HG02943 (cell line): ENCODE results near the gene ISL2.

Source experiments
- ATAC-seq: cut with Tn5 transposase; IDR thresholded peaks from one replicate; pipeline ENCODE4 v1.9.1; 2021; ENCODE audit warnings: mild to moderate bottlenecking, low read depth, moderate library complexity; ENCODE audit not compliant: unreplicated experiment

ISL2 gene

GRCh38 chr15:76327191-76328105 is 9.1 kb upstream of the ISL2 start:
- no peak for ATAC-seq

- no peak for ATAC-seq
Measured at GRCh38 chr15:76328106-76328696, 8.4 kb upstream of the ISL2 start.

DNA sequence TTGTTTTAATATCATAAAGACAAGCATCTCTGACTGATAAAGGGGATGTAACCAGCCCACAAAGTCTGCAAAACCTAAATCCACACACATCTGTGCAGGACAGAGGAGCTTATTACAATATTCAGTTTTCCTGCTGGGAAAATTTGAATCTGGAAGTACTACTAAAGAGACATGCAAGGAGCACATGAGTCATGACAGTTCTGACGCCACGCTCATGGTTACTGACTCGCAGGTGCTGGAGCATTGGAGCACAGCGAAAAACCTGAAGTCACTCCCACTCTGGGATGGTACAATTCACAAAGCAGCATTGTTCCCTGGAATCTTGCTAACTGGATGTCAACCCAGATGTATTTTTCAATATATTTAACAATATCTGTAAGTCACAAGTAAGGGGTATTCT is 7.6 kb upstream of the ISL2 start:
- no peak for ATAC-seq

- ATAC-seq = no peak
Measured at GRCh38 chr15:76330080-76330680, 6.4 kb upstream of the ISL2 start.

GRCh38 chr15:76332796-76333195 is 3.8 kb upstream of the ISL2 start:
- no peak for ATAC-seq

GRCh38 chr15:76333309-76333708 is 3.3 kb upstream of the ISL2 start:
- ATAC-seq = no peak

DNA sequence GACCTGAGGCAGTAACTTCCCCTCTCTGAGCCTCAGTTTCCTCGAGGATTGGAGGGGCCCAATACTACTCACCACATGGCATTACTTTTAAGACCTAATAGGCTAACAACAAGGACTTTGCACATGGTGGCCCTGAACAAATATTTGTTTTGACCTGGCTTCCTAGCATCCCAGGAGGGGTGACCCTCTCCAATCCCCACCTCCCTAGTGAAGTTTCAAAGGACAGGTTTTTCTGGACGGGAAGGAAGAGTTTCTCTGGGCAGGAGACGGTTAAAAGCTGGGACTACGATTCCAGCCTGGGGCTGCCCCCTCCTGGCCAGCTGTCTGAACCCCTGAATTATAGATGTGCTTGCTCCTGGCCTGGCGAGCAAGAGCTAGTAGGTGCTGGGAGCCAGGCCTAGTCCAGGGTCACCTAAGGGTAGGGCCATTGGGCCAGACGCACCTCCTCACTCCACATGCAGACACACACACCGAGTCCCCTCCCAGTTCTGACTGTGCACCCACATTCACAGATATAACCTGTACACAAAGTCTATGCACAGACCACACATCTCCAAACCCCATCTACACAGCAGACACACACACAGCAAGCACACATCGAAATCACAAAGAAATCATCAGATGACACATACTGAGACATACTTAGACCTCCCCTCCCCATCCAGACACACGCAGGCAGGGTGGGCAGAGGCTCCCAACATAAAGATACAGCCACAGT is 2.7 kb upstream of the ISL2 start:
- ATAC-seq = no peak

DNA sequence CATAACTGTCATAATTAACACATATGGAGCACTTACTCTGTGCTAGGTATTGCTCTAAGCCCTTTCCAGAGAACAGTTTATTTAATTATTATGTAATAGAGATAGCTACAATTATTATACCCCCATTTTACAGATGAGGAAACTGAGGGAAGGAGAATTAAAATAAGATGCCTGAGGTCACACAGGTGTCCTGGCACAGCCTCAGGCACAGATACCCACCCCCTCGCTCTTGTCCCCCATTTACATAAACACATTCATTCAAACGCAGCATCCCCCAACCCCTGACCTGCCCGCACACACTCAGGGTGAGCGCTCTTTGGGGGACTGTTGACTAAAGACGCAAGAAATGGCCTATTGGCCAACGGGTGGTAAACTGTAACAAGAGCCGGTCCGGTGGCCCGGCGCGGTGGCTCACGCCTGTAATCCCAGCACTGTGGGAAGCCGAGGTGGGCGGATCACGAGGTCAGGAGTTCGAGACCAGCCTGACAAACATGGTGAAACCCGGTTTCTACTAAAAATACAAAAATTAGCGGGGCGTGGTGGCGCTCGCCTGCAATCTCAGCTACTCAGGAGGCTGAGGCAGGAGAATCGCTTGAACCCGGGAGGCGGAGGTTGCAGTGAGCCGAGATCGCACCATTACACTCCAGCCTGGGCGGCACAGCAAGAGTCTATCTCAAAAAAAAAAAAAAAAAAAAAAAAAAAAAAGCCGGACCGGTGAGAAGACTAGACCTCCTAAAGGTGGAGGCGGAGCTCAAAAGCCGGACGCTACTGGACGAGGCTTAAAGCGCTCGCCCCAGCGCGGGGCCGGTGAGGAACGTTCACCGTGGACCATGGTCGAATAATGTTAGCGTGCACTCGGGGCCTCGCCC is 1.9 kb upstream of the ISL2 start:
- no peak for ATAC-seq

DNA sequence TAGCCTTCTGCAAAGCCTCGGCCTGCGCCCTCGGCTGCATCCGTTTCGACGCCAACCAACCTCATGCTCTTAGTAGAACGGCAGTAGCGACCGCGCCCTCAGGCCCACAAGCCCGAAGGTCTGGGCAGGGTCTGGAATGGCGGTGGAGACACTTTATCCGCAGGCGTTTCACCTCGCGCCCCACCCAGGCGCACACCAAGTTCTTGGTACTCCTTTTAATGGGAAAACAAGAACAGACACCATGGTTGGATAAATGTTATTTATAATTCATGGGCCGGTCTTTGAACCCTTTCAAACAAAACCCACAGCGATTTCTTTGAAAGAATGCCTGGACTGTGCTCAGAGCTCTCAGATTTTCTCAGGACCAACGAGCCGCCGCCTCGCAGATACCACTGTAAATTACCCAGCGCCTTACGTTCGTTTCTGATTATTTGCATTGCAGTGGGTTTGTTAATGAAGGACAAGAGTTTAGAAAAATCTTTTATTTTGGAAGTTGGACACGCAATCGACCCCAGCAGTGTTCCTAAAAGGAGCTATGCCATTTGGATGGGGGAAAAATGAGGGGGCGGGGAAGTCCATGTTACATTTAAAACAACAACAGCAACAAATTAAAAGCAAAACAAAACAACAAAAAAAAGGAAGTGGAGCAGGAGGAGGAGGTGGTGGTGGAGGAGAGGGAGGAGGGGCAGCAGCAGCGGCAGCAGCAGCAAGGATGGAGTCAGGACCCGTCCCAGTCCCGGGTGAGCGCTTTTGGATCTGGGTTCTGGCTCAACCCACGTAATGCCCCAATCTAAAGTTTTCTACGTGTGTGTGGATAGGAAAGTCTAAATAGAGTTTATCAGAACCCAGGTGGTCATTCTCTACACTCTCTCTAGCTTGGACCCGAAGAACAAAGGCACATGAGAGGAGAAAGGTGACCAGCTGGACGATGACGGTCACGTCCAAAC is 993 bp upstream of the ISL2 start:
- ATAC-seq = no peak

- no peak for ATAC-seq
Measured at GRCh38 chr15:76337059-76337695, 604 bp downstream of the ISL2 start.

DNA sequence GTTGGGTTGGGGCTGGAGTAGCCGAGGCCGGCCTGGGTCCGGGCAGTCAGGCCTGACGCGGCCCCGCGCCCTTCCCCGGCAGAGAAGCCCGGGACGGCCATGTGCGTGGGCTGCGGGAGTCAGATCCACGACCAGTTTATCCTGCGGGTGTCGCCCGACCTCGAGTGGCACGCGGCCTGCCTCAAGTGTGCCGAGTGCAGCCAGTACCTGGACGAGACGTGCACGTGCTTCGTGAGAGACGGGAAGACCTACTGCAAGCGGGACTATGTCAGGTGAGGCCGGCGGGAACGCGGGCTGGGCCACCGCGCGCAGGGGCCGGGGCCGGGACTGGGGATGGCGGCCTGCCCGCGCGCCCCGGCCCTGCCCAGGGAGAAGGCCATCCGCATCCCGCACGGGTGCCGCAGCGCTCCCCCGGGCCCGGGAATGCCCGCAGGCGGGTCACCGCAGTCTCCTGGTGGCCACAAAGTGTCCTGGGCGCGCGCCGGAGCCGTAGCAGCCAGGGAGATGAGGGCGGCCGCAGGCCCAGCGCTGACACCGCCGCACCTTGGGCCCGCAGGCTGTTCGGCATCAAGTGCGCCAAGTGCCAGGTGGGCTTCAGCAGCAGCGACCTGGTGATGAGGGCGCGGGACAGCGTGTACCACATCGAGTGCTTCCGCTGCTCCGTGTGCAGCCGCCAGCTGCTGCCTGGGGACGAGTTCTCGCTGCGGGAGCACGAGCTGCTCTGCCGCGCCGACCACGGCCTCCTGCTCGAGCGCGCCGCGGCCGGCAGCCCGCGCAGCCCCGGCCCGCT is 1.3 kb downstream of the ISL2 start:
- ATAC-seq = no peak

DNA sequence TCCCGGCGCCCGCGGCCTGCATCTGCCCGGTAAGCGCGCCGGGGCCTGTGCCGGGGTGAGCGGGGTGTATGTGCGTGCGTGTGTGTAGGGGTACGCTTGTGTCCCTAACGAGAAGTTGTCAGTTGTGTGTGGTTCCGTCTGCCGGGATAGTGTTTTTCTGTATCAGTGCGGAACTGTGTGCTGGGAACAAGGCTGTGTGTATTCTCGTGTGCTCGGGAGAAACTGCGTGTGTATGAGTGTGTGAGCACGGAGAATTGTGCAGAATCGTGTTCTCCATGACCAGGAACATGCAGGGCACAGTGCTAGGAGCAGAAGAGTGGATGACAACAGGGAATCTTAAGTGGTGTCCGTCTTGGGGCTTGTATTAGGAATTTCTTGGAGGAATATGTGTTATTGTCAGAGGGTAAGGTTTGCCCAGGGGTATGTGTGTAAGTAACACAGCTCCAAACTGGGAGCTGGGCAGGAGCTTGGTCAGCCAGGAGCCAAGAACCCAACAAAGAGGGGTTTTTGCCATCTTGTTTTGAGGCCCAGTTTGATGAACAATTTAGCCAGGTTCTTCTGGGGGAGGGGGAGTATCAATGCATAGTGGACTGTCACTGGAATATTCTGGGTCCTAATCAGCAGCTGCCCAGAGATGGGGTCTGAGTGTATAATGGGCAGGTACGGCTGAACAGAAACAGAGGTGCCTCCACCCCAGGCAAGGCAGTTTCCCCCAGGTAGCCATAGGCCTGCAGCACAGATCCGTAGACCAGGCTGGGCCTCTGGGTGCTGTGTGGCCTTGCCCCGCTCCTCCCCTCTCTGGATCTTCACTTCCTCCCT is 2.1 kb downstream of the ISL2 start:
- ATAC-seq = no peak

- ATAC-seq = no peak
Measured at GRCh38 chr15:76339305-76340197, 3.0 kb downstream of the ISL2 start.

- ATAC-seq = no peak
Measured at GRCh38 chr15:76340198-76340802, 3.7 kb downstream of the ISL2 start.

- no peak for ATAC-seq
Measured at GRCh38 chr15:76340803-76341365, 4.3 kb downstream of the ISL2 start.
